HepG2 (cell line): Measurements from ENCODE around the gene NARF. TPM values are rescaled to one million over a fixed set of nuclear protein-coding genes. Genes with fewer than 3 reads are reported as not detected.

ENCODE experiments used
- ATF7 ChIP-seq, 2 experiments: fragments of 450-650 bp in 1 of 2; sonication (generic) in 1 of 2; formaldehyde crosslinking in 1 of 2; IDR thresholded peaks; 2 replicates each; pipeline versions ENCODE4 v1.4.0 to v1.6.1; 2016 to 2020; ENCODE audit warnings: antibody characterized with exemption in 1 of 2, mild to moderate bottlenecking in 1 of 2, missing genetic modification reagents in 1 of 2
- NFE2 ChIP-seq: sonication (generic); formaldehyde crosslinking; IDR thresholded peaks from 2 replicates; pipeline ENCODE4 v1.4.0; 2020; ENCODE audit warnings: missing genetic modification reagents
- SMAD9 ChIP-seq: sonication (generic); formaldehyde crosslinking; IDR thresholded peaks from 2 replicates; pipeline ENCODE4 v1.5.1; 2020; ENCODE audit warnings: mild to moderate bottlenecking, missing genetic modification reagents
- TAF15 ChIP-seq: fragments of 200-400 bp; formaldehyde crosslinking; IDR thresholded peaks from one replicate; pipeline ENCODE4 v1.6.1; 2018; ENCODE audit warnings: mild to moderate bottlenecking, low read depth, low read length; ENCODE audit not compliant: poor library complexity, severe bottlenecking
- TBX3 ChIP-seq: fragments of 450-650 bp; IDR thresholded peaks from 2 replicates; pipeline ENCODE4 v1.6.1; 2017; ENCODE audit warnings: antibody characterized with exemption, mild to moderate bottlenecking, inconsistent platforms, borderline replicate concordance
- ZBTB1 ChIP-seq: sonication (generic); formaldehyde crosslinking; IDR thresholded peaks from 2 replicates; pipeline ENCODE4 v1.4.0; 2020; ENCODE audit warnings: missing genetic modification reagents, borderline replicate concordance
- ZBTB21 ChIP-seq: sonication (generic); formaldehyde crosslinking; IDR thresholded peaks from 2 replicates; pipeline ENCODE4 v1.4.0; 2020; ENCODE audit warnings: missing genetic modification reagents
- ZFP36L1 ChIP-seq: sonication (generic); formaldehyde crosslinking; IDR thresholded peaks from 2 replicates; pipeline ENCODE4 v1.8.0; 2022; ENCODE audit warnings: mild to moderate bottlenecking, missing genetic modification reagents, moderate library complexity
- ZNF850 ChIP-seq: sonication (generic); formaldehyde crosslinking; conservative IDR thresholded peaks from 2 replicates; pipeline ENCODE4 v1.9.0; 2021; ENCODE audit warnings: mild to moderate bottlenecking, missing genetic modification reagents
- ZSCAN30 ChIP-seq: sonication (generic); formaldehyde crosslinking; IDR thresholded peaks from 2 replicates; pipeline ENCODE4 v1.5.0; 2020; ENCODE audit warnings: mild to moderate bottlenecking, missing genetic modification reagents
- polyA plus RNA-seq, 8 experiments: library from polyadenylated mRNA; depleted of rRNA in 3 of 8; stranded (reverse) in 7 of 8; unstranded in 1 of 8; fragments of >200 nt; fragmentation: Illumina TruSeq in 4 of 8; extraction: Trizol in 4 of 8; gene quantifications; 2 replicates each; pipeline versions ENCODE4 v1.2.1 to v1.2.3, GENCODE V29; 2011 to 2016; ENCODE audit warnings: low read depth in 4 of 8, missing spikeins in 1 of 8, mixed read lengths in 1 of 8; ENCODE audit not compliant: insufficient read depth in 1 of 8
- total RNA-seq, 5 experiments: library from RNA; depleted of rRNA; stranded (reverse); fragments of >200 nt; fragmentation: Illumina TruSeq; extraction: Trizol; gene quantifications; 2 replicates each; pipeline ENCODE4 v1.2.3, GENCODE V29; 2016; ENCODE audit warnings: low read depth in 1 of 5
- TF ChIP-seq, protein P1 (sequence below): sonication (generic); formaldehyde crosslinking; conservative IDR thresholded peaks from 2 replicates; pipeline ENCODE4 v1.4.0; 2020; ENCODE audit warnings: missing genetic modification reagents
- TF ChIP-seq, protein P2 (sequence below): conservative IDR thresholded peaks from 2 replicates; pipeline ENCODE4 v1.6.1; 2018; ENCODE audit warnings: missing genetic modification reagents
- TF ChIP-seq, protein P3 (sequence below): sonication (generic); formaldehyde crosslinking; conservative IDR thresholded peaks from 2 replicates; pipeline ENCODE4 v1.4.0; 2020; ENCODE audit warnings: missing genetic modification reagents
- TF ChIP-seq, protein P4 (sequence below): sonication (generic); formaldehyde crosslinking; IDR thresholded peaks from 2 replicates; pipeline ENCODE4 v1.4.0; 2020; ENCODE audit warnings: missing genetic modification reagents
- TF ChIP-seq, protein P5 (sequence below): sonication (generic); formaldehyde crosslinking; IDR thresholded peaks from 2 replicates; pipeline ENCODE4 v1.4.0; 2020; ENCODE audit warnings: missing genetic modification reagents
- TF ChIP-seq, protein P6 (sequence below): sonication (generic); formaldehyde crosslinking; IDR thresholded peaks from 2 replicates; pipeline ENCODE4 v1.4.0; 2020; ENCODE audit warnings: missing genetic modification reagents, borderline replicate concordance

The NARF gene
- total and polyA plus RNA-seq, 2 of the 13 experiments (the other 11 are each of a cell fraction or from before 2014, with no cell fraction given): 61.1 to 144 TPM

DNA sequence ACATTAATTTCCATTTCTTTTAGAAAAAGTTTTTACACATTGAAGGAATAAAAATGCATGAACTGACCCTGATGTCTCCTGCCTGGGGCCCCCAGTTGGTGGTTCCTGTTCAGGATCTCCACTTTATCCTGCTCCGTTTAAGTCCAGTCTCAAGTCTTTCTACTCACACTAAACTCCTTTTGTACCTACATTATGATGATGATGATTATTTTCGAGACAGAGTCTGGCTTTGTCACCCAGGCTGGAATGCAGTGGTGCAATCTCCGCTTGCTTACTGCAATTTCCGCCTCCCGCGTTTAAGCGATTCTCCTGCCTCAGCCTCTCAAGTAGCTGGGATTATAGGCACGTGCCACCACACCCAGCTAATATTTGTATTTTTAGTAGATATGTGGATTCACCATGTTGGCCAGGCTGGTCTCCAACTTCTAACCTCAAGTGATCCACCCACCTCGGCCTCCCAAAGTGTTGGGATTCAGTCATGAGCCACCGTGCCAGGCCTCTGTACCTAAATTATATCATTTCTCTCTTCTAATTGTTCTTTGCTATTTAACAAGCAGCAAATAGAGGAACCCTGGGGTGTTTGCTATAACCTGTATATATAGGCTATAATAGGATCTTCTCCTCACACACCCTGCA lies 58.8 kb downstream of the NARF start (continued):
- TF ChIP-seq ZFP36L1 (CRISPR knock-in tag): no peak
- TF ChIP-seq, protein P1, sequence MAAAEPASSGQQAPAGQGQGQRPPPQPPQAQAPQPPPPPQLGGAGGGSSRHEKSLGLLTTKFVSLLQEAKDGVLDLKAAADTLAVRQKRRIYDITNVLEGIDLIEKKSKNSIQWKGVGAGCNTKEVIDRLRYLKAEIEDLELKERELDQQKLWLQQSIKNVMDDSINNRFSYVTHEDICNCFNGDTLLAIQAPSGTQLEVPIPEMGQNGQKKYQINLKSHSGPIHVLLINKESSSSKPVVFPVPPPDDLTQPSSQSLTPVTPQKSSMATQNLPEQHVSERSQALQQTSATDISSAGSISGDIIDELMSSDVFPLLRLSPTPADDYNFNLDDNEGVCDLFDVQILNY (CRISPR knock-in tag): no peak
- TF ChIP-seq, protein P2, sequence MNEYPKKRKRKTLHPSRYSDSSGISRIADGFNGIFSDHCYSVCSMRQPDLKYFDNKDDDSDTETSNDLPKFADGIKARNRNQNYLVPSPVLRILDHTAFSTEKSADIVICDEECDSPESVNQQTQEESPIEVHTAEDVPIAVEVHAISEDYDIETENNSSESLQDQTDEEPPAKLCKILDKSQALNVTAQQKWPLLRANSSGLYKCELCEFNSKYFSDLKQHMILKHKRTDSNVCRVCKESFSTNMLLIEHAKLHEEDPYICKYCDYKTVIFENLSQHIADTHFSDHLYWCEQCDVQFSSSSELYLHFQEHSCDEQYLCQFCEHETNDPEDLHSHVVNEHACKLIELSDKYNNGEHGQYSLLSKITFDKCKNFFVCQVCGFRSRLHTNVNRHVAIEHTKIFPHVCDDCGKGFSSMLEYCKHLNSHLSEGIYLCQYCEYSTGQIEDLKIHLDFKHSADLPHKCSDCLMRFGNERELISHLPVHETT (CRISPR knock-in tag): peak; percentile 84
- no peak for TF ChIP-seq NFE2 (CRISPR knock-in tag)
- TF ChIP-seq ZBTB1 (CRISPR knock-in tag): no peak; the same call in 1 of the 2 replicates
- no peak for TF ChIP-seq ZNF850 (CRISPR knock-in tag)
- TF ChIP-seq TAF15: no peak
- no peak; the same call in 1 of the 2 replicates for TF ChIP-seq SMAD9 (CRISPR knock-in tag)
- TF ChIP-seq, protein P3, sequence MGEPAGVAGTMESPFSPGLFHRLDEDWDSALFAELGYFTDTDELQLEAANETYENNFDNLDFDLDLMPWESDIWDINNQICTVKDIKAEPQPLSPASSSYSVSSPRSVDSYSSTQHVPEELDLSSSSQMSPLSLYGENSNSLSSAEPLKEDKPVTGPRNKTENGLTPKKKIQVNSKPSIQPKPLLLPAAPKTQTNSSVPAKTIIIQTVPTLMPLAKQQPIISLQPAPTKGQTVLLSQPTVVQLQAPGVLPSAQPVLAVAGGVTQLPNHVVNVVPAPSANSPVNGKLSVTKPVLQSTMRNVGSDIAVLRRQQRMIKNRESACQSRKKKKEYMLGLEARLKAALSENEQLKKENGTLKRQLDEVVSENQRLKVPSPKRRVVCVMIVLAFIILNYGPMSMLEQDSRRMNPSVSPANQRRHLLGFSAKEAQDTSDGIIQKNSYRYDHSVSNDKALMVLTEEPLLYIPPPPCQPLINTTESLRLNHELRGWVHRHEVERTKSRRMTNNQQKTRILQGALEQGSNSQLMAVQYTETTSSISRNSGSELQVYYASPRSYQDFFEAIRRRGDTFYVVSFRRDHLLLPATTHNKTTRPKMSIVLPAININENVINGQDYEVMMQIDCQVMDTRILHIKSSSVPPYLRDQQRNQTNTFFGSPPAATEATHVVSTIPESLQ (CRISPR knock-in tag): 0 out of 2 replicates have a peak, but pooled peaks have one; percentile 66
- peak; percentile 86; the same call in 1 of the 2 replicates for TF ChIP-seq TBX3
- TF ChIP-seq ZSCAN30 (CRISPR knock-in tag): no peak
- 0 out of 2 replicates have a peak, but pooled peaks have one; percentile 27 for TF ChIP-seq ZBTB21 (CRISPR knock-in tag)
- TF ChIP-seq, protein P4, sequence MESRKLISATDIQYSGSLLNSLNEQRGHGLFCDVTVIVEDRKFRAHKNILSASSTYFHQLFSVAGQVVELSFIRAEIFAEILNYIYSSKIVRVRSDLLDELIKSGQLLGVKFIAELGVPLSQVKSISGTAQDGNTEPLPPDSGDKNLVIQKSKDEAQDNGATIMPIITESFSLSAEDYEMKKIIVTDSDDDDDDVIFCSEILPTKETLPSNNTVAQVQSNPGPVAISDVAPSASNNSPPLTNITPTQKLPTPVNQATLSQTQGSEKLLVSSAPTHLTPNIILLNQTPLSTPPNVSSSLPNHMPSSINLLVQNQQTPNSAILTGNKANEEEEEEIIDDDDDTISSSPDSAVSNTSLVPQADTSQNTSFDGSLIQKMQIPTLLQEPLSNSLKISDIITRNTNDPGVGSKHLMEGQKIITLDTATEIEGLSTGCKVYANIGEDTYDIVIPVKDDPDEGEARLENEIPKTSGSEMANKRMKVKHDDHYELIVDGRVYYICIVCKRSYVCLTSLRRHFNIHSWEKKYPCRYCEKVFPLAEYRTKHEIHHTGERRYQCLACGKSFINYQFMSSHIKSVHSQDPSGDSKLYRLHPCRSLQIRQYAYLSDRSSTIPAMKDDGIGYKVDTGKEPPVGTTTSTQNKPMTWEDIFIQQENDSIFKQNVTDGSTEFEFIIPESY (CRISPR knock-in tag): peak; percentile 80
- TF ChIP-seq, protein P5, sequence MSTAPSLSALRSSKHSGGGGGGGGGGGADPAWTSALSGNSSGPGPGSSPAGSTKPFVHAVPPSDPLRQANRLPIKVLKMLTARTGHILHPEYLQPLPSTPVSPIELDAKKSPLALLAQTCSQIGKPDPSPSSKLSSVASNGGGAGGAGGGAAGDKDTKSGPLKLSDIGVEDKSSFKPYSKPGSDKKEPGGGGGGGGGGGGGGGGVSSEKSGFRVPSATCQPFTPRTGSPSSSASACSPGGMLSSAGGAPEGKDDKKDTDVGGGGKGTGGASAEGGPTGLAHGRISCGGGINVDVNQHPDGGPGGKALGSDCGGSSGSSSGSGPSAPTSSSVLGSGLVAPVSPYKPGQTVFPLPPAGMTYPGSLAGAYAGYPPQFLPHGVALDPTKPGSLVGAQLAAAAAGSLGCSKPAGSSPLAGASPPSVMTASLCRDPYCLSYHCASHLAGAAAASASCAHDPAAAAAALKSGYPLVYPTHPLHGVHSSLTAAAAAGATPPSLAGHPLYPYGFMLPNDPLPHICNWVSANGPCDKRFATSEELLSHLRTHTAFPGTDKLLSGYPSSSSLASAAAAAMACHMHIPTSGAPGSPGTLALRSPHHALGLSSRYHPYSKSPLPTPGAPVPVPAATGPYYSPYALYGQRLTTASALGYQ (CRISPR knock-in tag): 0 out of 2 replicates have a peak, but pooled peaks have one; percentile 60
- peak; percentile 32; the same call in 1 of the 2 replicates for TF ChIP-seq ATF7 (IDR thresholded peaks at IDR 0.05)
- no peak for TF ChIP-seq ATF7 (CRISPR knock-in tag; IDR thresholded peaks at IDR 0.05)
- TF ChIP-seq, protein P6, sequence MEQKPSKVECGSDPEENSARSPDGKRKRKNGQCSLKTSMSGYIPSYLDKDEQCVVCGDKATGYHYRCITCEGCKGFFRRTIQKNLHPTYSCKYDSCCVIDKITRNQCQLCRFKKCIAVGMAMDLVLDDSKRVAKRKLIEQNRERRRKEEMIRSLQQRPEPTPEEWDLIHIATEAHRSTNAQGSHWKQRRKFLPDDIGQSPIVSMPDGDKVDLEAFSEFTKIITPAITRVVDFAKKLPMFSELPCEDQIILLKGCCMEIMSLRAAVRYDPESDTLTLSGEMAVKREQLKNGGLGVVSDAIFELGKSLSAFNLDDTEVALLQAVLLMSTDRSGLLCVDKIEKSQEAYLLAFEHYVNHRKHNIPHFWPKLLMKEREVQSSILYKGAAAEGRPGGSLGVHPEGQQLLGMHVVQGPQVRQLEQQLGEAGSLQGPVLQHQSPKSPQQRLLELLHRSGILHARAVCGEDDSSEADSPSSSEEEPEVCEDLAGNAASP (CRISPR knock-in tag): peak; percentile 85
